Loucy (cell line): ENCODE measurements around the gene ILF2.

Experiments
- H2AFZ ChIP-seq: fragments of 200-600 bp; sonication (generic); 2 replicates; pipeline ENCODE4 v1.6.0; 2016; ENCODE audit warnings: antibody characterized with exemption, mild to moderate bottlenecking, low read length, moderate library complexity
- H3F3A ChIP-seq: fragments of 200-600 bp; 2 replicates; pipeline ENCODE4 v1.6.0; 2016; ENCODE audit warnings: antibody characterized with exemption, low read depth, mild to moderate bottlenecking
- H3K27me3 ChIP-seq: fragments of 200-600 bp; sonication (generic); 2 replicates; pipeline ENCODE4 v1.6.1; 2014; ENCODE audit warnings: low read length, mild to moderate bottlenecking; ENCODE audit not compliant: insufficient read depth, poor library complexity, severe bottlenecking
- H3K36me3 ChIP-seq: fragments of 200-600 bp; sonication (generic); 2 replicates; pipeline ENCODE4 v1.6.1; 2016; ENCODE audit warnings: low read length; ENCODE audit not compliant: insufficient read depth
- H3K4me1 ChIP-seq: fragments of 200-600 bp; sonication (generic); 2 replicates; pipeline ENCODE4 v1.5.1; 2014; ENCODE audit warnings: low read length, mild to moderate bottlenecking; ENCODE audit not compliant: insufficient read depth, poor library complexity, severe bottlenecking
- H3K4me2 ChIP-seq: fragments of 200-600 bp; sonication (generic); 2 replicates; pipeline ENCODE4 v1.6.0; 2014; ENCODE audit warnings: antibody characterized with exemption, low read length, low read depth, mild to moderate bottlenecking; ENCODE audit not compliant: poor library complexity, severe bottlenecking
- H3K4me3 ChIP-seq: fragments of 200-600 bp; sonication (generic); 2 replicates; pipeline ENCODE4 v1.5.1; 2014; ENCODE audit warnings: low read length, mild to moderate bottlenecking, mixed read lengths; ENCODE audit not compliant: poor library complexity, severe bottlenecking
- H3K79me2 ChIP-seq: fragments of 200-600 bp; sonication (generic); 2 replicates; pipeline ENCODE4 v1.6.1; 2014; ENCODE audit warnings: low read length; ENCODE audit not compliant: insufficient read depth
- H3K9ac ChIP-seq: fragments of 200-600 bp; sonication (generic); 2 replicates; pipeline ENCODE4 v1.6.0; 2014; ENCODE audit warnings: mild to moderate bottlenecking, low read depth, low read length, moderate library complexity; ENCODE audit not compliant: poor library complexity, severe bottlenecking
- H3K9me2 ChIP-seq: fragments of 200-600 bp; sonication (generic); replicated peaks from 2 replicates; pipeline ENCODE4 v1.6.1; 2016; ENCODE audit warnings: low read depth, low read length, mixed read lengths
- H3K9me3 ChIP-seq: fragments of 200-600 bp; sonication (generic); 2 replicates; pipeline ENCODE4 v1.6.1; 2014; ENCODE audit warnings: mild to moderate bottlenecking, antibody characterized with exemption, low read length, low read depth; ENCODE audit not compliant: insufficient read depth
- H4K20me1 ChIP-seq: fragments of 200-600 bp; sonication (generic); 2 replicates; pipeline ENCODE4 v1.6.0; 2014; ENCODE audit warnings: antibody characterized with exemption, low read length, mild to moderate bottlenecking; ENCODE audit not compliant: insufficient read depth, poor library complexity, severe bottlenecking
- CTCF ChIP-seq: fragments of 200-600 bp; sonication (generic); conservative IDR thresholded peaks from 2 replicates; pipeline ENCODE4 v1.5.1; 2014; ENCODE audit warnings: mild to moderate bottlenecking, antibody characterized with exemption, low read length
- EZH2phosphoT487 ChIP-seq: fragments of 200-600 bp; IDR thresholded peaks from 2 replicates; pipeline ENCODE4 v1.6.1; 2018; ENCODE audit warnings: antibody characterized with exemption, mild to moderate bottlenecking, moderate library complexity, borderline replicate concordance

ILF2 gene

GRCh38 chr1:153679337-153680119 is 8.7 kb upstream of the ILF2 start:
- Histone ChIP-seq H3K36me3 (no peaks in the 10 kb centered on the region), H3K4me2 (no peak overlapping the region)

DNA sequence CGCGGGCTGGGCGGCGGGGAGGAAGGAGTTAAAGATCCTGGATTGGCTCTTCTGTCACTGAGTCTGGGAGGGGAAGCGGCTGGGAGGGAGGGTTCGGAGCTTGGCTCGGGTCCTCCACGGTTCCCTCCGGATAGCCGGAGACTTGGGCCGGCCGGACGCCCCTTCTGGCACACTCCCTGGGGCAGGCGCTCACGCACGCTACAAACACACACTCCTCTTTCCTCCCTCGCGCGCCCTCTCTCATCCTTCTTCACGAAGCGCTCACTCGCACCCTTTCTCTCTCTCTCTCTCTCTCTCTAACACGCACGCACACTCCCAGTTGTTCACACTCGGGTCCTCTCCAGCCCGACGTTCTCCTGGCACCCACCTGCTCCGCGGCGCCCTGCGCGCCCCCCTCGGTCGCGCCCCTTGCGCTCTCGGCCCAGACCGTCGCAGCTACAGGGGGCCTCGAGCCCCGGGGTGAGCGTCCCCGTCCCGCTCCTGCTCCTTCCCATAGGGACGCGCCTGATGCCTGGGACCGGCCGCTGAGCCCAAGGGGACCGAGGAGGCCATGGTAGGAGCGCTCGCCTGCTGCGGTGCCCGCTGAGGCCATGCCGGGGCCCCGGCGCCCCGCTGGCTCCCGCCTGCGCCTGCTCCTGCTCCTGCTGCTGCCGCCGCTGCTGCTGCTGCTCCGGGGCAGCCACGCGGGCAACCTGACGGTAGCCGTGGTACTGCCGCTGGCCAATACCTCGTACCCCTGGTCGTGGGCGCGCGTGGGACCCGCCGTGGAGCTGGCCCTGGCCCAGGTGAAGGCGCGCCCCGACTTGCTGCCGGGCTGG is 7.9 kb upstream of the ILF2 start, which contains the start of gene NPR1:
NPR1 (plus strand) TSS at position 170 of the 818 bp plus-strand sequence; CDS start at position 591, 421 bp downstream.
- no peaks in the 10 kb centered on the region for H3K79me2 ChIP-seq
- no peak within 1 kb of the TSS for H3K9ac ChIP-seq
- H3K27me3 ChIP-seq = no peaks in the 10 kb centered on the region
- H2AFZ ChIP-seq = peak within 1 kb of the TSS; percentile 91
- no peaks in the 10 kb centered on the region for H3K4me1 ChIP-seq
- no peaks in the 10 kb centered on the region for H4K20me1 ChIP-seq
- no peak within 1 kb of the TSS for H3K4me3 ChIP-seq
- no peaks in the 10 kb centered on the region for H3K9me2 ChIP-seq
- no peaks in the 10 kb centered on the region for H3K36me3 ChIP-seq
- no peak for TF ChIP-seq EZH2phosphoT487
- TF ChIP-seq CTCF = no peak
- H3K9me3 ChIP-seq = no peaks in the 10 kb centered on the region
- H3F3A ChIP-seq = no peaks in the 10 kb centered on the region
- H3K4me2 ChIP-seq = no peak within 1 kb of the TSS

More at GRCh38 chr1:153679337-153680119, 8.7 kb upstream of the ILF2 start:
- Histone ChIP-seq H3K27me3 (no peaks in the 10 kb centered on the region), H3F3A (no peaks in the 10 kb centered on the region), H3K9me3 (no peaks in the 10 kb centered on the region), H3K9ac (no peak overlapping the region), H4K20me1 (no peaks in the 10 kb centered on the region), H2AFZ (no peak overlapping the region), H3K9me2 (no peaks in the 10 kb centered on the region), H3K79me2 (no peaks in the 10 kb centered on the region), H3K4me3 (no peak overlapping the region), H3K4me1 (no peaks in the 10 kb centered on the region)
- TF ChIP-seq CTCF (no peak), EZH2phosphoT487 (no peak)

DNA sequence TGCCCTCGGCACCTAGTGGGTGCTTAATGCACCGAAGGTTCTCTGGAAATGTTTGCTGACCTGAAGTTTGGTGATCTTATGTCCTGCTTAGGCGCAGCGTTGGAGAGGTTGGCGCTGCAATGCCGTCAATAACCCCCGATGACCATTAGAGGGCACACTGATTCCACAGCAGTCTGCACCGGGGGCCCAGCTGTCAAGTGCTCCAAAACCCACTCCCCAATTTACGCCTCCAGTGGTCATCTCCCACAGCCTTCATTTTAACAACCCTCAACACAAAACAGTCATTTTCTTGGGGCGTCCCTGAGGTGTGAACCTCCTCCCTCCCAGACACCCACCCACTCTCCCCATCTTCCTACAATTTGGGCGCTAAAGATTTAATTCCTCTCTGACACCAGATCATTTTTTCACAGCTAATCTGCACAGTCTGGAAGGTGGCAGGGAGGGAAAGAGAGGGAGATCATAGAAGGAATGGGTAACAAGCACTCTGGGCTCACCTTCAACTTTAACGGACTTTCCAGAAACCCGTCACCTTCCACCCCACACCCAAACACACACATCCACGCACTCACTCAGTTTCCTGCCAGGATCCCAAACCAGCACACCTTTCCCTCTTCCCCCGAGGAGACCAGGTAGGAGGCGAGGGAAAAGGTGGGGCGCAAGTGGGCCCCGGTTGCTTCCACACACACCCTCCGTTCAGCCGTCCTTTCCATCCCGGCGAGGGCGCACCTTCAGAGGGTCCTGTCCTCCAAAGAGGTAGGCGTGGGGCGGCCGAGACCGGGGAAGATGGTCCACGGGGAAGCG is 7.1 kb upstream of the ILF2 start:
- H3K79me2 ChIP-seq = no peaks in the 10 kb centered on the region
- TF ChIP-seq EZH2phosphoT487 (no peak), CTCF (peak; percentile 97)
- H3K4me1 ChIP-seq = no peaks in the 10 kb centered on the region
- no peak overlapping the region for H3K4me3 ChIP-seq
- H3K27me3 ChIP-seq = no peaks in the 10 kb centered on the region
- no peak overlapping the region for H3K4me2 ChIP-seq
- no peaks in the 10 kb centered on the region for H3K9me3 ChIP-seq
- H3K9ac ChIP-seq = no peak overlapping the region
- H3K9me2 ChIP-seq = no peaks in the 10 kb centered on the region
- no peaks in the 10 kb centered on the region for H4K20me1 ChIP-seq
- no peaks in the 10 kb centered on the region for H3F3A ChIP-seq
- H3K36me3 ChIP-seq = no peaks in the 10 kb centered on the region
- peak overlapping the region; percentile 91 for H2AFZ ChIP-seq
